Glutamatergic neuron (in vitro differentiated cells): Measurements from ENCODE around the gene RUBCNL. TPM values are rescaled to one million over a fixed set of nuclear protein-coding genes. Genes with fewer than 3 reads are reported as not detected.

Source experiments
- DNase-seq: peaks from one replicate; pipeline ENCODE4 v3.0.0; 2022
- H3K27ac Mint-ChIP-seq: one replicate; pipeline ENCODE4 v1.8.0; 2020; ENCODE audit warnings: mild to moderate bottlenecking, mixed read lengths, inconsistent platforms; ENCODE audit not compliant: unreplicated experiment
- H3K27me3 Mint-ChIP-seq: one replicate; pipeline ENCODE4 v1.8.0; 2020; ENCODE audit warnings: mild to moderate bottlenecking, moderate library complexity, mixed read lengths, inconsistent platforms; ENCODE audit not compliant: unreplicated experiment
- H3K36me3 Mint-ChIP-seq: one replicate; pipeline ENCODE4 v1.8.0; 2020; ENCODE audit warnings: mild to moderate bottlenecking, mixed read lengths, inconsistent platforms; ENCODE audit not compliant: unreplicated experiment
- H3K4me1 Mint-ChIP-seq: one replicate; pipeline ENCODE4 v1.8.0; 2020; ENCODE audit warnings: mild to moderate bottlenecking, low read depth, mixed read lengths, inconsistent platforms; ENCODE audit not compliant: unreplicated experiment
- H3K4me3 Mint-ChIP-seq: one replicate; pipeline ENCODE4 v1.8.0; 2020; ENCODE audit warnings: mild to moderate bottlenecking, mixed read lengths, inconsistent platforms; ENCODE audit not compliant: unreplicated experiment
- H3K9me3 Mint-ChIP-seq: one replicate; pipeline ENCODE4 v1.8.0; 2020; ENCODE audit warnings: mild to moderate bottlenecking, moderate library complexity, mixed read lengths, inconsistent platforms; ENCODE audit not compliant: unreplicated experiment
- total RNA-seq: library from RNA; stranded (reverse); fragmentation: NEBNext Ultra II Directional; extraction: Animal tissue kit (Norgen Biotek cat#: 25700); gene quantifications from one replicate; pipeline ENCODE4 v1.2.1, GENCODE V29; 2021; ENCODE audit not compliant: unreplicated experiment
- TF ChIP-seq, protein P1 (sequence below): fragments of 200-600 bp; sonication (generic); IDR thresholded peaks from one replicate; pipeline ENCODE4 v1.5.0; 2021; ENCODE audit not compliant: partially characterized antibody, unreplicated experiment

RUBCNL gene
- total RNA-seq, 1 donor from 2014 or later: 1.9 TPM

DNA sequence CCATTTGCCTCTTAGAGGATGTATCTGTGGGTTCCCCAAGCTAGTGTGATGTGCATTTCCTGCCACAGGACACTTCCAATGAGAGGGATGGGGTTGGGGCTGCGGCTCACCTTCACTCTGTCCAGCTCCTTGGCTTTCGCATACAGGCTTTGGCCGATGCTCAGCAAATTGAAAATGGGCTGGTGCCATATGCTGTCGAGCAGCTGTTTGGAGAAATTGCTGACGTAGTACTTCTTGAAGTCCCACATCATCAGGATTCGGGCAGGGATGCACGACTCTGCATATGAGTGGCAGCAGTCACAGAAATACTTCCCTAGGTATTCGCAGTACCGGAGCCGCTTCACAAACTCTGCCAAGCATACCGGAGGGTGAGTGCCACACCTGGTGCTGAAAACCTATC lies 37.0 kb downstream of the RUBCNL start:
- Mint-ChIP-seq H3K9me3 (peaks cover 4% of the 10 kb centered on the region), H3K36me3 (no peaks in the 10 kb centered on the region), H3K4me1 (peaks cover 14% of the 10 kb centered on the region), H3K4me3 (no peak overlapping the region), H3K27ac (peak overlapping the region; percentile 57), H3K27me3 (peaks cover 3% of the 10 kb centered on the region)
- no peak for DNase-seq
- TF ChIP-seq, protein P1, sequence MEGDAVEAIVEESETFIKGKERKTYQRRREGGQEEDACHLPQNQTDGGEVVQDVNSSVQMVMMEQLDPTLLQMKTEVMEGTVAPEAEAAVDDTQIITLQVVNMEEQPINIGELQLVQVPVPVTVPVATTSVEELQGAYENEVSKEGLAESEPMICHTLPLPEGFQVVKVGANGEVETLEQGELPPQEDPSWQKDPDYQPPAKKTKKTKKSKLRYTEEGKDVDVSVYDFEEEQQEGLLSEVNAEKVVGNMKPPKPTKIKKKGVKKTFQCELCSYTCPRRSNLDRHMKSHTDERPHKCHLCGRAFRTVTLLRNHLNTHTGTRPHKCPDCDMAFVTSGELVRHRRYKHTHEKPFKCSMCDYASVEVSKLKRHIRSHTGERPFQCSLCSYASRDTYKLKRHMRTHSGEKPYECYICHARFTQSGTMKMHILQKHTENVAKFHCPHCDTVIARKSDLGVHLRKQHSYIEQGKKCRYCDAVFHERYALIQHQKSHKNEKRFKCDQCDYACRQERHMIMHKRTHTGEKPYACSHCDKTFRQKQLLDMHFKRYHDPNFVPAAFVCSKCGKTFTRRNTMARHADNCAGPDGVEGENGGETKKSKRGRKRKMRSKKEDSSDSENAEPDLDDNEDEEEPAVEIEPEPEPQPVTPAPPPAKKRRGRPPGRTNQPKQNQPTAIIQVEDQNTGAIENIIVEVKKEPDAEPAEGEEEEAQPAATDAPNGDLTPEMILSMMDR: no peak

DNA sequence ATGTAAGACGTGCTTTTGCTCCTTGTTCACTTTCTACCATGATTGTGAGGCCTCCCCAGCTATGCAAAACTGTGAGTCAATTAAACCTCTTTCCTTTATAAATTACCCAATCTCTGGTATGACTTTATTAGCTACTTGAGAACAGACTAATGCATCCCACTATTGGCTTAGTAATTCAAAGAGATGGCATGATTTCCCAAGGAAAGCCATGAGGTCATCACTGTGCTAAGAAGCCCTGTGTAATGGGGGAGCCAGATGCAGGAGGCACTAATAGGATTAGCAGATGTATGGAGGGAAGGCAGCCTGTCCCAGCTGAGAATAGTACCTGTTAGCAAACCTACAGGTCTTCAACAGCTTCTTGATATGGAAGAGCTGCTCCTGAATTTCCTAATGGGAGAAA lies 38.1 kb downstream of the RUBCNL start:
- Mint-ChIP-seq H3K4me1 (peaks cover 14% of the 10 kb centered on the region), H3K4me3 (no peak overlapping the region), H3K36me3 (no peaks in the 10 kb centered on the region), H3K27me3 (peaks cover 3% of the 10 kb centered on the region), H3K9me3 (peaks cover 4% of the 10 kb centered on the region), H3K27ac (peak overlapping the region; percentile 89)
- DNase-seq: no peak
- TF ChIP-seq, protein P1: no peak

DNA sequence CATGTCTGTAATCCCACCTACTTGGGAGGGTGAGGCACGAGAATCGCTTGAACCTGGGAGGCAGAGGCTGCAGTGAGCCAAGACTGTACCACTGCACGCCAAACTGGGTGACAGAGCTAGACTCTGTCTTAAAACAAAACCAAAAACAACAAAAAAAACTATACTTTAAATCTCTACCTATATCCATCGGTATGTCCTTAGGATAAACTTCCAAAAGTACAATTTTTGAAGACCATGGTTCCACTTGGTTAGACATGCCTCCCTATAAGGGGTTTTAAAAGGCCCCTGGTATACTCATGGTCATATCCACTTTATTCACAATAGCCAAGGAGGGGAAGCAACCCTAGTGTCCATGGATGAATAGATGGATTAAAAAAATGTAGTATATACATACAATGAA lies 39.8 kb downstream of the RUBCNL start:
- H3K4me3 Mint-ChIP-seq: no peak overlapping the region
- no peaks in the 10 kb centered on the region for H3K36me3 Mint-ChIP-seq
- TF ChIP-seq, protein P1: no peak
- H3K9me3 Mint-ChIP-seq: peaks cover 4% of the 10 kb centered on the region
- peaks cover 14% of the 10 kb centered on the region for H3K4me1 Mint-ChIP-seq
- H3K27me3 Mint-ChIP-seq: peaks cover 3% of the 10 kb centered on the region
- H3K27ac Mint-ChIP-seq: no peak overlapping the region
- no peak for DNase-seq

DNA sequence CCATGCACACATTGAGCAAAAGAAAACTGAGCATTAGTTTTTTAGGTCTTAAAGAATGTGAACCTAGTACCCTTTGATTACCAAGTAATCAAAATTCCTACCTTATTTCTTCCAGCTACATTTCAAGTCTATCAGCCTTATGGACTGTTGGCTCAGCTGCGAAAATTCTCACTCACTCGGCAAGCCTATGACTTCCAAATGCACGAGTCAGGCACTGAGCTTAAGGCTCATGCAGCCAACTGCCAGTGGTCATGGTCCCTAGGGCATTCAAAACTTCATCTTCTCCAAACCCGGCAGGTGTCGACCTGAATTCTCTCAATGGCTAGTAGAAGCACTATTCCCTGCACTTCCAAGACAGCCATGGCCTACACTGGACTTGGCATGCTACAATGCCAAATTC lies 41.2 kb downstream of the RUBCNL start:
- Mint-ChIP-seq H3K9me3 (peaks cover 4% of the 10 kb centered on the region), H3K4me3 (no peak overlapping the region), H3K27ac (no peak overlapping the region), H3K27me3 (peaks cover 3% of the 10 kb centered on the region), H3K4me1 (peaks cover 14% of the 10 kb centered on the region), H3K36me3 (no peaks in the 10 kb centered on the region)
- no peak for DNase-seq
- TF ChIP-seq, protein P1: no peak

DNA sequence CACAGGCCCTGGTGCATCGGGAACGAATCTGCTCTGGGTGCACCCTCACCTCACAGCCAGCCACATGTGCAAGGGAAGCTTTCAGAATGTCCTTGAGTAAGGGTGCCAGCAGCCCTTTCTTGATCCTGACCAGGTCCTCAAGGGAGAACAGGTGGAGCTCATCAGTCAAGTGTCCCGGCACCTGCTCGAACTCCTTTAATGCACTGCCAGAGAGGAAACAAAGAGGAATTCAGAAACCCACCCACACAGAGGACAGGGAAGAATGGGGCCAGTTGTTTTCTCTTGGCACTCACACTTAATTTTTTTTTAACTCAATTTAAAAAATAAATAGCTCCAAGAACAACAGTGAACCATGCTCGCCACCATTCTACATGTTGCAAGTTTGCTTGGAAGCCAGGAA lies 41.7 kb downstream of the RUBCNL start:
- Mint-ChIP-seq H3K36me3 (no peaks in the 10 kb centered on the region), H3K27me3 (peaks cover 3% of the 10 kb centered on the region), H3K4me1 (peaks cover 12% of the 10 kb centered on the region), H3K27ac (no peak overlapping the region), H3K4me3 (no peak overlapping the region), H3K9me3 (peaks cover 4% of the 10 kb centered on the region)
- TF ChIP-seq, protein P1: no peak
- no peak for DNase-seq
